GM23338 (cell line): Measurements from ENCODE around the gene SVIL. TPM values are rescaled to one million over a fixed set of nuclear protein-coding genes. Genes with fewer than 3 reads are reported as not detected.

Experiments
- ATAC-seq: fragments of 200-7000 bp; cut with Tn5 transposase; 3 replicates; pipeline ENCODE4 v1.9.1; 2020
- DNase-seq: peaks from one replicate; pipeline ENCODE4 v3.0.0-alpha.2; 2015; ENCODE audit warnings: low spot score
- H2AFZ ChIP-seq: fragments of 200-600 bp; sonication (generic); 2 replicates; pipeline ENCODE4 v1.8.0; 2016; ENCODE audit warnings: antibody characterized with exemption, mild to moderate bottlenecking, moderate library complexity
- H3F3A ChIP-seq: fragments of 200-600 bp; sonication (generic); replicated peaks from 2 replicates; pipeline ENCODE4 v1.8.0; 2017; ENCODE audit warnings: antibody characterized with exemption, mixed run types, low read depth
- H3K27ac ChIP-seq: fragments of 200-600 bp; sonication (generic); 2 replicates; pipeline ENCODE4 v1.6.1; 2016; ENCODE audit warnings: low read depth
- H3K27me3 ChIP-seq: fragments of 200-600 bp; sonication (generic); 2 replicates; pipeline ENCODE4 v1.8.0; 2016; ENCODE audit warnings: mild to moderate bottlenecking, mixed run types, moderate library complexity; ENCODE audit not compliant: insufficient read depth
- H3K36me3 ChIP-seq: fragments of 200-600 bp; sonication (generic); 2 replicates; pipeline ENCODE4 v1.8.0; 2016; ENCODE audit warnings: mild to moderate bottlenecking; ENCODE audit not compliant: insufficient read depth
- H3K4me1 ChIP-seq: fragments of 200-600 bp; sonication (generic); 2 replicates; pipeline ENCODE4 v1.8.0; 2016; ENCODE audit warnings: mild to moderate bottlenecking, moderate library complexity; ENCODE audit not compliant: insufficient read depth
- H3K4me2 ChIP-seq: fragments of 200-600 bp; sonication (generic); 2 replicates; pipeline ENCODE4 v1.7.1; 2017; ENCODE audit warnings: mixed run types
- H3K4me3 ChIP-seq: fragments of 200-600 bp; sonication (generic); 2 replicates; pipeline ENCODE4 v1.6.1; 2016; ENCODE audit warnings: mixed run types
- H3K79me2 ChIP-seq: fragments of 200-600 bp; sonication (generic); replicated peaks from 2 replicates; pipeline ENCODE4 v1.8.0; 2017; ENCODE audit warnings: mild to moderate bottlenecking; ENCODE audit not compliant: insufficient read depth
- H3K9me2 ChIP-seq: fragments of 200-600 bp; sonication (generic); 2 replicates; pipeline ENCODE4 v1.8.0; 2017; ENCODE audit not compliant: insufficient read depth
- H4K20me1 ChIP-seq: fragments of 200-600 bp; sonication (generic); replicated peaks from 2 replicates; pipeline ENCODE4 v1.8.0; 2017; ENCODE audit warnings: mild to moderate bottlenecking; ENCODE audit not compliant: insufficient read depth
- H3K27ac Mint-ChIP-seq: 2 replicates; pipeline ENCODE4 v1.8.0; 2020; ENCODE audit warnings: inconsistent platforms, mild to moderate bottlenecking, moderate library complexity, mixed read lengths
- H3K27me3 Mint-ChIP-seq: 3 replicates; pipeline ENCODE4 v1.8.0; 2022; ENCODE audit warnings: low read depth, mild to moderate bottlenecking, moderate library complexity, mixed read lengths, inconsistent platforms; ENCODE audit not compliant: insufficient read depth, poor library complexity
- H3K36me3 Mint-ChIP-seq: 3 replicates; pipeline ENCODE4 v1.8.0; 2021; ENCODE audit warnings: low read depth, mild to moderate bottlenecking, inconsistent platforms, moderate library complexity, mixed read lengths
- H3K4me1 Mint-ChIP-seq: 3 replicates; pipeline ENCODE4 v1.8.0; 2020; ENCODE audit warnings: mild to moderate bottlenecking, inconsistent platforms, mixed read lengths
- H3K4me3 Mint-ChIP-seq: 3 replicates; pipeline ENCODE4 v1.8.0; 2021; ENCODE audit warnings: moderate library complexity, mild to moderate bottlenecking, inconsistent platforms, mixed read lengths
- H3K9me3 Mint-ChIP-seq: 3 replicates; pipeline ENCODE4 v1.8.0; 2020; ENCODE audit warnings: moderate library complexity, mild to moderate bottlenecking, inconsistent platforms, mixed read lengths
- CREB1 ChIP-seq: fragments of 250-450 bp; sonication (Bioruptor Pico); IDR thresholded peaks from 2 replicates; pipeline ENCODE4 v1.5.0; 2020; ENCODE audit warnings: low read depth, mild to moderate bottlenecking, moderate library complexity
- CTCF ChIP-seq, 2 experiments: fragments of 200-600 bp in 1 of 2; sonication (generic) in 1 of 2; conservative IDR thresholded peaks; 2 replicates each; pipeline versions ENCODE4 v1.5.1 to v1.6.1; 2016 to 2017; ENCODE audit warnings: antibody characterized with exemption in 2 of 2, low read depth in 2 of 2, mild to moderate bottlenecking in 2 of 2, moderate library complexity in 1 of 2
- ETS1 ChIP-seq: IDR thresholded peaks from 2 replicates; pipeline ENCODE4 v1.6.1; 2016; ENCODE audit warnings: antibody characterized with exemption
- EZH2 ChIP-seq: fragments of 200-600 bp; sonication (generic); IDR thresholded peaks from one replicate; pipeline ENCODE4 v1.8.0; 2017; ENCODE audit warnings: antibody characterized with exemption, mild to moderate bottlenecking, low read depth; ENCODE audit not compliant: unreplicated experiment
- EZH2phosphoT487 ChIP-seq: fragments of 200-600 bp; sonication (generic); IDR thresholded peaks from one replicate; pipeline ENCODE4 v1.8.1; 2018; ENCODE audit warnings: antibody characterized with exemption; ENCODE audit not compliant: unreplicated experiment
- JUNB ChIP-seq: IDR thresholded peaks from one replicate; pipeline ENCODE4 v1.6.1; 2016; ENCODE audit warnings: antibody characterized with exemption; ENCODE audit not compliant: unreplicated experiment
- NANOG ChIP-seq: IDR thresholded peaks from 2 replicates; pipeline ENCODE4 v1.6.1; 2016; ENCODE audit warnings: antibody characterized with exemption, borderline replicate concordance
- POLR2AphosphoS5 ChIP-seq: IDR thresholded peaks from 2 replicates; pipeline ENCODE4 v1.6.1; 2016; ENCODE audit warnings: antibody characterized with exemption, low read depth
- STAT1 ChIP-seq: IDR thresholded peaks from one replicate; pipeline ENCODE4 v1.6.1; 2016; ENCODE audit warnings: antibody characterized with exemption; ENCODE audit not compliant: unreplicated experiment
- ZNF114 ChIP-seq: fragments of 250-450 bp; sonication (Bioruptor Pico); IDR thresholded peaks from 2 replicates; pipeline ENCODE4 v1.5.0; 2020; ENCODE audit warnings: mild to moderate bottlenecking, moderate library complexity
- ZNF331 ChIP-seq: fragments of 250-450 bp; sonication (Bioruptor Pico); IDR thresholded peaks from 2 replicates; pipeline ENCODE4 v1.5.0; 2020; ENCODE audit warnings: low read depth, mild to moderate bottlenecking, moderate library complexity
- polyA plus RNA-seq: library from polyadenylated mRNA; unstranded; fragments of >200 nt; fragmentation: Nextera tagmentation; extraction: Ambion mirVana; gene quantifications from 2 replicates; pipeline ENCODE4 v1.2.1, GENCODE V29; 2016
- total RNA-seq: library from RNA; depleted of rRNA; stranded (reverse); fragments of >200 nt; shearing (Covaris generic); gene quantifications from 2 replicates; pipeline ENCODE4 v1.2.3, GENCODE V29; 2014
- TF ChIP-seq, protein P1 (sequence below): fragments of 250-450 bp; sonication (Bioruptor Pico); IDR thresholded peaks from 2 replicates; pipeline ENCODE4 v1.5.0; 2020; ENCODE audit warnings: mild to moderate bottlenecking, moderate library complexity
- TF ChIP-seq, protein P2 (sequence below): IDR thresholded peaks from one replicate; pipeline ENCODE4 v1.6.1; 2018; ENCODE audit warnings: antibody characterized with exemption; ENCODE audit not compliant: unreplicated experiment

The SVIL gene
- total and polyA plus RNA-seq, 2 experiments from 2014 or later, result 8.8 to 34.9 TPM

GRCh38 chr10:29448125-29448524 lies 186.6 kb downstream of the SVIL start:
- peaks cover 12% of the 10 kb centered on the region for H3K4me1 Mint-ChIP-seq
- H3K27ac Mint-ChIP-seq, result no peak overlapping the region
- H3K4me3 Mint-ChIP-seq, result no peak overlapping the region
- H3K36me3 Mint-ChIP-seq, result 0 out of 3 replicates have a peak, but pooled peaks cover 5% of the 10 kb centered on the region
- no peaks in the 10 kb centered on the region for H3K9me3 Mint-ChIP-seq
- H3K27me3 Mint-ChIP-seq, result peaks cover 1% of the 10 kb centered on the region
- peak; percentile 13; the same call in 2 of the 3 replicates for ATAC-seq
- H3K27me3 ChIP-seq, result no peaks in the 10 kb centered on the region
- H3K27ac ChIP-seq, result no peak overlapping the region
- no peak overlapping the region for H2AFZ ChIP-seq
- H3K4me1 ChIP-seq, result no peaks in the 10 kb centered on the region; the same call in none of the 2 replicates
- no peaks in the 10 kb centered on the region for H3K79me2 ChIP-seq
- H3K9me2 ChIP-seq, result no peaks in the 10 kb centered on the region; the same call in 1 of the 2 replicates
- TF ChIP-seq EZH2phosphoT487 (no peak), JUNB (no peak), ETS1 (no peak), NANOG (no peak), EZH2 (no peak), ZNF114 (CRISPR knock-in tag) (no peak), POLR2AphosphoS5 (no peak), STAT1 (no peak), ZNF331 (no peak), CTCF (conservative IDR thresholded peaks at IDR 0.05; ENCODE audit: low read depth in 2 of 2) (no peak), CREB1 (CRISPR knock-in tag) (no peak)
- TF ChIP-seq, protein P1, sequence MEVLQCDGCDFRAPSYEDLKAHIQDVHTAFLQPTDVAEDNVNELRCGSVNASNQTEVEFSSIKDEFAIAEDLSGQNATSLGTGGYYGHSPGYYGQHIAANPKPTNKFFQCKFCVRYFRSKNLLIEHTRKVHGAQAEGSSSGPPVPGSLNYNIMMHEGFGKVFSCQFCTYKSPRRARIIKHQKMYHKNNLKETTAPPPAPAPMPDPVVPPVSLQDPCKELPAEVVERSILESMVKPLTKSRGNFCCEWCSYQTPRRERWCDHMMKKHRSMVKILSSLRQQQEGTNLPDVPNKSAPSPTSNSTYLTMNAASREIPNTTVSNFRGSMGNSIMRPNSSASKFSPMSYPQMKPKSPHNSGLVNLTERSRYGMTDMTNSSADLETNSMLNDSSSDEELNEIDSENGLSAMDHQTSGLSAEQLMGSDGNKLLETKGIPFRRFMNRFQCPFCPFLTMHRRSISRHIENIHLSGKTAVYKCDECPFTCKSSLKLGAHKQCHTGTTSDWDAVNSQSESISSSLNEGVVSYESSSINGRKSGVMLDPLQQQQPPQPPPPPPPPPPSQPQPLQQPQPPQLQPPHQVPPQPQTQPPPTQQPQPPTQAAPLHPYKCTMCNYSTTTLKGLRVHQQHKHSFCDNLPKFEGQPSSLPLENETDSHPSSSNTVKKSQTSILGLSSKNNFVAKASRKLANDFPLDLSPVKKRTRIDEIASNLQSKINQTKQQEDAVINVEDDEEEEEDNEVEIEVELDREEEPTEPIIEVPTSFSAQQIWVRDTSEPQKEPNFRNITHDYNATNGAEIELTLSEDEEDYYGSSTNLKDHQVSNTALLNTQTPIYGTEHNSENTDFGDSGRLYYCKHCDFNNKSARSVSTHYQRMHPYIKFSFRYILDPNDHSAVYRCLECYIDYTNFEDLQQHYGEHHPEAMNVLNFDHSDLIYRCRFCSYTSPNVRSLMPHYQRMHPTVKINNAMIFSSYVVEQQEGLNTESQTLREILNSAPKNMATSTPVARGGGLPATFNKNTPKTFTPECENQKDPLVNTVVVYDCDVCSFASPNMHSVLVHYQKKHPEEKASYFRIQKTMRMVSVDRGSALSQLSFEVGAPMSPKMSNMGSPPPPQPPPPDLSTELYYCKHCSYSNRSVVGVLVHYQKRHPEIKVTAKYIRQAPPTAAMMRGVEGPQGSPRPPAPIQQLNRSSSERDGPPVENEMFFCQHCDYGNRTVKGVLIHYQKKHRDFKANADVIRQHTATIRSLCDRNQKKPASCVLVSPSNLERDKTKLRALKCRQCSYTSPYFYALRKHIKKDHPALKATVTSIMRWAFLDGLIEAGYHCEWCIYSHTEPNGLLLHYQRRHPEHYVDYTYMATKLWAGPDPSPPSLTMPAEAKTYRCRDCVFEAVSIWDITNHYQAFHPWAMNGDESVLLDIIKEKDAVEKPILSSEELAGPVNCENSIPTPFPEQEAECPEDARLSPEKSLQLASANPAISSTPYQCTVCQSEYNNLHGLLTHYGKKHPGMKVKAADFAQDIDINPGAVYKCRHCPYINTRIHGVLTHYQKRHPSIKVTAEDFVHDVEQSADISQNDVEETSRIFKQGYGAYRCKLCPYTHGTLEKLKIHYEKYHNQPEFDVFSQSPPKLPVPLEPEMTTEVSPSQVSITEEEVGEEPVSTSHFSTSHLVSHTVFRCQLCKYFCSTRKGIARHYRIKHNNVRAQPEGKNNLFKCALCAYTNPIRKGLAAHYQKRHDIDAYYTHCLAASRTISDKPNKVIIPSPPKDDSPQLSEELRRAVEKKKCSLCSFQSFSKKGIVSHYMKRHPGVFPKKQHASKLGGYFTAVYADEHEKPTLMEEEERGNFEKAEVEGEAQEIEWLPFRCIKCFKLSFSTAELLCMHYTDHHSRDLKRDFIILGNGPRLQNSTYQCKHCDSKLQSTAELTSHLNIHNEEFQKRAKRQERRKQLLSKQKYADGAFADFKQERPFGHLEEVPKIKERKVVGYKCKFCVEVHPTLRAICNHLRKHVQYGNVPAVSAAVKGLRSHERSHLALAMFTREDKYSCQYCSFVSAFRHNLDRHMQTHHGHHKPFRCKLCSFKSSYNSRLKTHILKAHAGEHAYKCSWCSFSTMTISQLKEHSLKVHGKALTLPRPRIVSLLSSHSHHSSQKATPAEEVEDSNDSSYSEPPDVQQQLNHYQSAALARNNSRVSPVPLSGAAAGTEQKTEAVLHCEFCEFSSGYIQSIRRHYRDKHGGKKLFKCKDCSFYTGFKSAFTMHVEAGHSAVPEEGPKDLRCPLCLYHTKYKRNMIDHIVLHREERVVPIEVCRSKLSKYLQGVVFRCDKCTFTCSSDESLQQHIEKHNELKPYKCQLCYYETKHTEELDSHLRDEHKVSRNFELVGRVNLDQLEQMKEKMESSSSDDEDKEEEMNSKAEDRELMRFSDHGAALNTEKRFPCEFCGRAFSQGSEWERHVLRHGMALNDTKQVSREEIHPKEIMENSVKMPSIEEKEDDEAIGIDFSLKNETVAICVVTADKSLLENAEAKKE (CRISPR knock-in tag), result no peak
- TF ChIP-seq, protein P2, sequence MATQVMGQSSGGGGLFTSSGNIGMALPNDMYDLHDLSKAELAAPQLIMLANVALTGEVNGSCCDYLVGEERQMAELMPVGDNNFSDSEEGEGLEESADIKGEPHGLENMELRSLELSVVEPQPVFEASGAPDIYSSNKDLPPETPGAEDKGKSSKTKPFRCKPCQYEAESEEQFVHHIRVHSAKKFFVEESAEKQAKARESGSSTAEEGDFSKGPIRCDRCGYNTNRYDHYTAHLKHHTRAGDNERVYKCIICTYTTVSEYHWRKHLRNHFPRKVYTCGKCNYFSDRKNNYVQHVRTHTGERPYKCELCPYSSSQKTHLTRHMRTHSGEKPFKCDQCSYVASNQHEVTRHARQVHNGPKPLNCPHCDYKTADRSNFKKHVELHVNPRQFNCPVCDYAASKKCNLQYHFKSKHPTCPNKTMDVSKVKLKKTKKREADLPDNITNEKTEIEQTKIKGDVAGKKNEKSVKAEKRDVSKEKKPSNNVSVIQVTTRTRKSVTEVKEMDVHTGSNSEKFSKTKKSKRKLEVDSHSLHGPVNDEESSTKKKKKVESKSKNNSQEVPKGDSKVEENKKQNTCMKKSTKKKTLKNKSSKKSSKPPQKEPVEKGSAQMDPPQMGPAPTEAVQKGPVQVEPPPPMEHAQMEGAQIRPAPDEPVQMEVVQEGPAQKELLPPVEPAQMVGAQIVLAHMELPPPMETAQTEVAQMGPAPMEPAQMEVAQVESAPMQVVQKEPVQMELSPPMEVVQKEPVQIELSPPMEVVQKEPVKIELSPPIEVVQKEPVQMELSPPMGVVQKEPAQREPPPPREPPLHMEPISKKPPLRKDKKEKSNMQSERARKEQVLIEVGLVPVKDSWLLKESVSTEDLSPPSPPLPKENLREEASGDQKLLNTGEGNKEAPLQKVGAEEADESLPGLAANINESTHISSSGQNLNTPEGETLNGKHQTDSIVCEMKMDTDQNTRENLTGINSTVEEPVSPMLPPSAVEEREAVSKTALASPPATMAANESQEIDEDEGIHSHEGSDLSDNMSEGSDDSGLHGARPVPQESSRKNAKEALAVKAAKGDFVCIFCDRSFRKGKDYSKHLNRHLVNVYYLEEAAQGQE, result no peak
- no peaks in the 10 kb centered on the region for H3K36me3 ChIP-seq
- no peak for DNase-seq
- no peaks in the 10 kb centered on the region for H3F3A ChIP-seq
- no peak overlapping the region for H3K4me3 ChIP-seq
- no peak overlapping the region for H3K4me2 ChIP-seq
- no peaks in the 10 kb centered on the region for H4K20me1 ChIP-seq
